ENCODE measurements around the gene ASH1L. TPM values are rescaled to one million over a fixed set of nuclear protein-coding genes. Genes with fewer than 3 reads are reported as not detected.
"Not testable (repeated sequence)": the region's sequence is repeated elsewhere in the genome, so short reads cannot be mapped to it uniquely, and the experiment has no call there.

ASH1L gene
- total RNA-seq, 1 donor from 2014 or later = 28.5 TPM

DNA sequence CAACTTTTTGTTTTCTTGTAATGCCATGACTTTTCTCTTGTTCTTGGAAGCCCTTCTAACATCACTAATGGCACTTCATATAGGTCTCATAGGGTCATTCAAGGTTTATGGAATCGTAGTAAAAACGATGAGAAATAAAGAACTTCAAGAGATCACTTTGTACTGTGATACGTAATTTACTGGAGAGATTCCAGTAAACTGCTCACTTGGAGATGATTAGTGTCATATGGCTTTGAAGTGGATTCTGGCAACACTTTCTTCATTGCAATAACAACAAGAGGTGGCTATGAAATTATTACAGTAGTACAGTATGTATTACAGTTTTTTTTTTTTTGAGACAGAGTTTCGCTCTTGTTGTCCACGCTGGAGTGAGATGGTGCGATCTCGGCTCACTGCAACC lies 138.5 kb downstream of the ASH1L start:
- H3K9me3 Mint-ChIP-seq (ENCODE audit: unreplicated experiment) = no peaks in the 10 kb centered on the region

DNA sequence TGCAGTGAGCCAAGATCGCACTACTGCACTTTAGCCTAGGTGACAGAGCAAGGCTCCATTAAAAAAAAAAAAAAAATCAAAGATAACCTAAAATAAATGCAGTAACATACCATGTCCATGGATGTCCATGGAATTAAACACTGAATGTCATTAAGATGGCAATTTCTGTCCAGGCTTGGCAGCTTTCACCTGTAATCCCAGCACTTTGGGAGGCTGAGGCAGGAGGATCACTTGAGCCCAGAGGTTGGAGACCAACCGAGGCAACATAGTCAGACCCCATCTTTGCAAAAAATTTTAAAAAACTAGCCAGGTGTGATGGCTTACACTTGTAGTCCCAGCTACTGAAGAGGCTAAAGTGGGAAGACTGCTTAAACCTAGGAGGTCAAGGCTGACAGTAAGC lies 141.8 kb downstream of the ASH1L start:
- H3K9me3 Mint-ChIP-seq (ENCODE audit: unreplicated experiment) = no peaks in the 10 kb centered on the region
- peaks cover 5% of the 10 kb centered on the region for H3K4me1 Mint-ChIP-seq (ENCODE audit: unreplicated experiment)
- H3K27me3 Mint-ChIP-seq (ENCODE audit: unreplicated experiment) = no peaks in the 10 kb centered on the region

More for the DNA sequence above, 138.5 kb downstream of the ASH1L start:
- Mint-ChIP-seq H3K27me3 (ENCODE audit: unreplicated experiment) (no peaks in the 10 kb centered on the region), H3K4me3 (ENCODE audit: unreplicated experiment) (no peak overlapping the region), H3K36me3 (ENCODE audit: low read depth, unreplicated experiment) (peaks cover 4% of the 10 kb centered on the region), H3K4me1 (ENCODE audit: unreplicated experiment) (no peaks in the 10 kb centered on the region), H3K27ac (ENCODE audit: unreplicated experiment) (no peak overlapping the region)
- no peak for DNase-seq (ENCODE audit: low spot score)
- TF ChIP-seq, protein P1, sequence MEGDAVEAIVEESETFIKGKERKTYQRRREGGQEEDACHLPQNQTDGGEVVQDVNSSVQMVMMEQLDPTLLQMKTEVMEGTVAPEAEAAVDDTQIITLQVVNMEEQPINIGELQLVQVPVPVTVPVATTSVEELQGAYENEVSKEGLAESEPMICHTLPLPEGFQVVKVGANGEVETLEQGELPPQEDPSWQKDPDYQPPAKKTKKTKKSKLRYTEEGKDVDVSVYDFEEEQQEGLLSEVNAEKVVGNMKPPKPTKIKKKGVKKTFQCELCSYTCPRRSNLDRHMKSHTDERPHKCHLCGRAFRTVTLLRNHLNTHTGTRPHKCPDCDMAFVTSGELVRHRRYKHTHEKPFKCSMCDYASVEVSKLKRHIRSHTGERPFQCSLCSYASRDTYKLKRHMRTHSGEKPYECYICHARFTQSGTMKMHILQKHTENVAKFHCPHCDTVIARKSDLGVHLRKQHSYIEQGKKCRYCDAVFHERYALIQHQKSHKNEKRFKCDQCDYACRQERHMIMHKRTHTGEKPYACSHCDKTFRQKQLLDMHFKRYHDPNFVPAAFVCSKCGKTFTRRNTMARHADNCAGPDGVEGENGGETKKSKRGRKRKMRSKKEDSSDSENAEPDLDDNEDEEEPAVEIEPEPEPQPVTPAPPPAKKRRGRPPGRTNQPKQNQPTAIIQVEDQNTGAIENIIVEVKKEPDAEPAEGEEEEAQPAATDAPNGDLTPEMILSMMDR (IDR thresholded peaks at IDR 0.05; ENCODE audit: unreplicated experiment) = no peak

DNA sequence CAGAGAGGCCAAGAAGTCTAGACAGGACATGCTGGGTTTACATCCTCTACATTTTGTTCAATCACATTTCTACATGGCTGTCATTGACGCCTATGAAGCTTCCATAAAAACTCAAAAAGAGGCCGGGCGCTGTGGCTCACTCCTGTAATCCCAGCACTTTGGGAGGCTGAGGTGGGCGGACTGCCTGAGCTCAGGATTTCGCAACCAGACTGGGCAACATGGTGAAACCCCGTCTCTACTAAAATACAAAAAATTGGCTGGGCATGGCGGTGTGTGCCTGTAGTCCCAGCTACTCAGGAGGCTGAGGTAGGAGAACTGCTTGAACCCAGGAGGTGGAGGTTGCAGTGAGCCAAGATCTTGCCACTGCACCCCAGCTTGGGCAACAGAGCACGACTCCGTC lies 150.8 kb downstream of the ASH1L start:
- not testable (repeated sequence) for H3K4me3 Mint-ChIP-seq (ENCODE audit: unreplicated experiment); H3K9me3 Mint-ChIP-seq (ENCODE audit: unreplicated experiment); H3K27ac Mint-ChIP-seq (ENCODE audit: unreplicated experiment); H3K27me3 Mint-ChIP-seq (ENCODE audit: unreplicated experiment); H3K36me3 Mint-ChIP-seq (ENCODE audit: low read depth, unreplicated experiment); H3K4me1 Mint-ChIP-seq (ENCODE audit: unreplicated experiment); DNase-seq (ENCODE audit: low spot score)

More for the DNA sequence above, 141.8 kb downstream of the ASH1L start:
- Mint-ChIP-seq H3K4me3 (ENCODE audit: unreplicated experiment) (no peak overlapping the region), H3K27ac (ENCODE audit: unreplicated experiment) (no peak overlapping the region), H3K36me3 (ENCODE audit: low read depth, unreplicated experiment) (peaks cover 4% of the 10 kb centered on the region)
- TF ChIP-seq, protein P1 (IDR thresholded peaks at IDR 0.05; ENCODE audit: unreplicated experiment) = no peak
- DNase-seq (ENCODE audit: low spot score) = no peak

DNA sequence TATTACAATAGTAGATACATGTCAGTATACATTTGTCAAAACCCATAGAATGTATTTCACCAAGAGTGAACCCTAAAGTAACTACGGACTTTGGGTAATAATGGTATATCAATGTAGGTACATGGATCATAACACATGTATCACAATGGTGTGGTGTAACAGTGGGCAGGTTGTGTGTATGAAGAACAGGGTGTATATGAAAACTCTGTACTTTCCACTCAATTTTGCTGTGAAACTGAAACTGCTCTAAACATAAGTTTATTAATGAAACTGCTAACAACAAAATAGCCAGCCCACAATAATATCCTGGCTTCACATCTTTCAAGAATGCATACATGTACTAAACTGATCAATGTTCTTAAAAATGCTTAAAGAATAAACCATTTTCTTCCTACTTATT lies 151.7 kb downstream of the ASH1L start:
- no peak for DNase-seq (ENCODE audit: low spot score)
- H3K27me3 Mint-ChIP-seq (ENCODE audit: unreplicated experiment) = peaks cover 3% of the 10 kb centered on the region
- H3K4me3 Mint-ChIP-seq (ENCODE audit: unreplicated experiment) = no peak overlapping the region
- TF ChIP-seq, protein P1 (IDR thresholded peaks at IDR 0.05; ENCODE audit: unreplicated experiment) = no peak
- no peaks in the 10 kb centered on the region for H3K9me3 Mint-ChIP-seq (ENCODE audit: unreplicated experiment)
- H3K4me1 Mint-ChIP-seq (ENCODE audit: unreplicated experiment) = no peaks in the 10 kb centered on the region
- no peaks in the 10 kb centered on the region for H3K36me3 Mint-ChIP-seq (ENCODE audit: low read depth, unreplicated experiment)
- no peak overlapping the region for H3K27ac Mint-ChIP-seq (ENCODE audit: unreplicated experiment)

GRCh38 chr1:155396874-155397476 lies 165.6 kb downstream of the ASH1L start:
- no peaks in the 10 kb centered on the region for H3K27me3 Mint-ChIP-seq (ENCODE audit: unreplicated experiment)
- peaks cover 13% of the 10 kb centered on the region for H3K36me3 Mint-ChIP-seq (ENCODE audit: low read depth, unreplicated experiment)
- DNase-seq (ENCODE audit: low spot score) = no peak
- H3K27ac Mint-ChIP-seq (ENCODE audit: unreplicated experiment) = no peak overlapping the region
- TF ChIP-seq, protein P1 (IDR thresholded peaks at IDR 0.05; ENCODE audit: unreplicated experiment) = no peak
- no peak overlapping the region for H3K4me3 Mint-ChIP-seq (ENCODE audit: unreplicated experiment)
- H3K9me3 Mint-ChIP-seq (ENCODE audit: unreplicated experiment) = no peaks in the 10 kb centered on the region
- no peaks in the 10 kb centered on the region for H3K4me1 Mint-ChIP-seq (ENCODE audit: unreplicated experiment)

Measured in endothelial cell (in vitro differentiated cells).